Skin epidermis (tissue), 12 donors: ENCODE measurements around the gene RTRAF.
A peak's percentile ranks its signal among the peaks of the same experiment; 100 is the strongest.

Source experiments
- H3K27ac ChIP-seq, 21 experiments: fragments of 200-600 bp; sonication (generic) in 11 of 21; one replicate each; pipeline ENCODE4 v1.5.0; 2020; ENCODE audit warnings: mild to moderate bottlenecking in 3 of 21, inconsistent platforms in 2 of 21, moderate library complexity in 2 of 21
- H3K4me3 ChIP-seq, 7 experiments: fragments of 200-600 bp; sonication (generic) in 2 of 7; one replicate each; pipeline ENCODE4 v1.5.0; 2020; ENCODE audit warnings: inconsistent platforms in 2 of 7, mild to moderate bottlenecking in 2 of 7, moderate library complexity in 1 of 7

The RTRAF gene

GRCh38 chr14:52015411-52016030 is 26.2 kb downstream of the RTRAF start:
- H3K4me3 ChIP-seq = no peak overlapping the region
- peak overlapping the region in 1 of 21 experiments; percentile 4 for H3K27ac ChIP-seq

GRCh38 chr14:52018252-52018651 is 28.9 kb downstream of the RTRAF start:
- no peak overlapping the region for H3K4me3 ChIP-seq
- H3K27ac ChIP-seq = no peak overlapping the region

- no peak overlapping the region for H3K4me3 ChIP-seq
- no peak overlapping the region for H3K27ac ChIP-seq
Measured at GRCh38 chr14:52018970-52019369, 29.6 kb downstream of the RTRAF start.

DNA sequence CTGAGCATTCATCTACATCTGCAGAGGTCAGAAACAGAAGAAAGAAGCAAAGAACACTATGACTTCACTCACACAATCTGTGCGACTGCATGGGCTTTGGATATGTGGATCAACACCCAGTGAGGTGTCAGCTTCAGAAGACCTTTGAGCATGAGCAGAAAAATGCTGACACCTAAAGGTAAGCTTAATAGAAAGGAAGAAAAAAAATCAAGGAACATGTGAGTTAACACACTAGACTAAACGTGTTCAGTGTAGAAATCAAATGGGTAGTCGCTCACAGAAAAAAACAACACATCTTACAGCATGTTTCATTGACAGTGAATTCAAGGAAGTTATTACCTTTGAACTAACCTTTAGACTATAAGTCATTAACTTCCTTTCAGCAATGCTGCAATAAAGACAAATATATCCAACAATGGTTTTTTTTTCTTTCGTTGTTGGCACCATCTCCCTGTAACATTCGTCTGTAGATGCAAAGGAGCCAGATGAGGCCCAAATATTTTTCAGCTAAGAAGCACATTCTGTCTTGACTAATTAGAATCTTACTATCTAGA is 30.9 kb downstream of the RTRAF start:
- H3K27ac ChIP-seq = no peak overlapping the region
- no peak overlapping the region for H3K4me3 ChIP-seq

DNA sequence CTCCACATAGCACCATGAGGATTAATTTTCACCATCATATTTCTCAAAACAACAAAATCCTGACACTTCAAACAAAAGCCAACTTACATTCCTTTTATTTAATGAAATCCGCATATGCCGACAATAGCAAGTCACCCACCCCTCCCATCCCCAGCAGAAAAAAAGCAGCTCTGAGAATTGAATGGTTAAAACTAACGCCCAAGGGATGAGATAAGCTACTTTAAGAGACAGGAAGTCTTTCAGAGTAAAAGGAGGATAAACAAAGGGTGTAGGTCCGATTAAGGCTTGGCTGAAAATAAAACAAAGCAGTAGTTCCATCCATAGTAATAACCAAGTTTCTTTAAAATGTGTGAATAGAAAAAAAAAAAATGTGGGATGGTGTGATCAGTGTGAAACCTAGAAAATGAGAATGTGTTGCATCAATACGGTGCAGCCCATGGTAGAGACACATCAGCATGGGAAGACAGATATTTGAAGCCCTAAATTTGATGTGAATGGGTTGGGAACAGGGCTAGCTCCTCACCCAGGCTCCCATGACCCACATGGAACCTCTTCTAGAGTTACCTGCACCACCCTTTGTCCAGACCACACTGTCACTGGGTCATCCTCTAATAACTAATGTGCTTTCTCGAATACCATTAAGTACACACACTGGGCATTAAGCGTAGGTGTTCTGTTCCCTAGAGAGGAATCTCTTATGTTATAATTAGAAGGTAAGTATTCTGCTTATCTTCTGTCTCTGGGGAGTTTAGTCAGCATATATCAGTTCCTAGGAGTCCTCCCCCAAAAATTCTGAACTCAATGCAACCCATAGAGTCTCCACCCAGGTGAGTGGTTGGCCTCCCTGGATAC is 31.7 kb downstream of the RTRAF start:
- Histone ChIP-seq H3K4me3 (no peak overlapping the region), H3K27ac (peak overlapping the region in 1 of 21 experiments; percentile 31)

GRCh38 chr14:52021957-52022600 is 32.7 kb downstream of the RTRAF start:
- no peak overlapping the region for H3K4me3 ChIP-seq
- peak overlapping the region in 1 of 21 experiments; percentile 30 for H3K27ac ChIP-seq

DNA sequence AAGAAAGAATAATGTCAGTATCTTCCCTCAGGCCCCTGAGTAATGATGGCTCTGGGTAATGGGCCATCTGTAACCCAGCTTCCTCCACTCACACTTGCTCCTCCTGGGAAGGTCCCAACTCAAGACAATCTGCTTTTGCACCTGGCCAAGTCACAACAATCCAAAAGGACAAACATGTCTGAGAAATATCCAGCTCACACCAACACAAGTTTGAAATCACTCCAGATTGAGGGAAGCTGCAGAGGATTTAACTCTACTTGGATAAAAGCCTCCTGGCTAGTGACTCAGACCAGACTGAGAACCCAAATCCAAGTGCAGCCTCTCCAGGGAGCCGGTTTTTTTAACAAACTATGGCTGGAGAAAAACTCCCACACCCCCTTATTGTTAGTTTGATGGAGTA is 34.2 kb downstream of the RTRAF start:
- Histone ChIP-seq H3K4me3 (no peak overlapping the region), H3K27ac (peak overlapping the region in 3 of 21 experiments; percentile 3 to 59 (median 17))

DNA sequence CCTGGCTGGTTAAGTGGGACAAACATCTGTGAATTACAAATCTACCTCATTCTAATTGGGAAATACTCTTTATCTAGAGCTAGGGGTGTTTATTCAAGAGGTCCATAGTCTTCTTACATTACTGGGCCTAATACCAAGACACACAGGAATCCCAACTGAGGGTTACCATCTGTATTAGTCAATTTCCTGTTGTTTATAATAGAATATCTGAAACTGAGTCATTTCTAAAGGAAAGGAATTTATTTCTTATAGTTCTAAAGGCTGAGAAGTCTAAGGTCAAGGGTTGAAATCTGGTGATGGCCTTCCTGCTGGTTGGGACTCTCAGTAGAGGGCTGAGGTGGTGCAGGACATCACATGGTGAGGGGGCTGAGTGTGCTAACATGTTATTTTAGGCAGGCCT is 36.0 kb downstream of the RTRAF start:
- peak overlapping the region in 1 of 21 experiments; percentile 46 for H3K27ac ChIP-seq

GRCh38 chr14:52026017-52026660 is 36.8 kb downstream of the RTRAF start:
- peak overlapping the region in 2 of 21 experiments; percentile 18 to 46 for H3K27ac ChIP-seq
- H3K4me3 ChIP-seq = no peak overlapping the region

More for the DNA sequence above, 36.0 kb downstream of the RTRAF start:
- no peak overlapping the region for H3K4me3 ChIP-seq

GRCh38 chr14:52026901-52027300 is 37.6 kb downstream of the RTRAF start:
- peak overlapping the region in 1 of 21 experiments; percentile 21 for H3K27ac ChIP-seq
- H3K4me3 ChIP-seq = no peak overlapping the region

DNA sequence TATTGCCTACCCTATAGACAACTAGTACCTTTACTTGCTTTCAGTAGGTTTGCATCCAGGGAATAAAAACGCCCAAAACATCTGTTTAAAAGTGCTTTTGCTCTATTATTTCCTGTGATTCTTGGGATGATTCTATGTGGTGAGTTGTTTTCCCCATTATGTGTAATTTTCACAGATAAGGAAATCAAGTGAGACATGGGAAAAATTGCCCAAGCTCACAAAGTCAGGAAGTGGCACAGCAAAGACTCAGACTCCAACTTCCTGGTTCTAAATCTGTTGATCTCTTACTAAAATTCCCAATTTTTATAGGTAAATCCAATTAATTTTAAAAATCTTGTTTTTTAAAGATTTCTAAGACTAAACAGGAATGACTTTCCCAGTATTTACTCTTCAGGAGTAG is 40.5 kb downstream of the RTRAF start:
- Histone ChIP-seq H3K27ac (peak overlapping the region in 1 of 21 experiments; percentile 12), H3K4me3 (no peak overlapping the region)

DNA sequence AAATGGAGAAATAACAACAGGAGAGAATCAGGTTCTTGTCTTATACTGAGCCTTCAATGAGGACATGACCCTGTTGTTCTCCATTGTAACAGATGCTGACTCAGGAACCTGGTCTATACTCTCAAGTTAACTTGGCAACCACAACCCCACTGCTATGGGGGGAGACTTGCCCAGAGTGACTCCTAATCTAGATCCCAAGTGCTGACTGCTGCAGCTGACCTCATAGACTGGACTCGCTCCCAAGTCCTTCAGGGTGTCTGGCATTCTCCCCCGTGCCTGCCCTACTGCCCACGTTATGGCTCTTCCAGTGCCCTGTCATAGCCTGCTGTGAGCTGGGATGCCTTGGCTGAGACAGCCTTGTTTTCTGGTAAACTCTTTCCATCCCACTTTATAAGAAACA is 42.4 kb downstream of the RTRAF start:
- Histone ChIP-seq H3K4me3 (no peak overlapping the region), H3K27ac (peak overlapping the region in 7 of 21 experiments; percentile 17 to 80 (median 60))

DNA sequence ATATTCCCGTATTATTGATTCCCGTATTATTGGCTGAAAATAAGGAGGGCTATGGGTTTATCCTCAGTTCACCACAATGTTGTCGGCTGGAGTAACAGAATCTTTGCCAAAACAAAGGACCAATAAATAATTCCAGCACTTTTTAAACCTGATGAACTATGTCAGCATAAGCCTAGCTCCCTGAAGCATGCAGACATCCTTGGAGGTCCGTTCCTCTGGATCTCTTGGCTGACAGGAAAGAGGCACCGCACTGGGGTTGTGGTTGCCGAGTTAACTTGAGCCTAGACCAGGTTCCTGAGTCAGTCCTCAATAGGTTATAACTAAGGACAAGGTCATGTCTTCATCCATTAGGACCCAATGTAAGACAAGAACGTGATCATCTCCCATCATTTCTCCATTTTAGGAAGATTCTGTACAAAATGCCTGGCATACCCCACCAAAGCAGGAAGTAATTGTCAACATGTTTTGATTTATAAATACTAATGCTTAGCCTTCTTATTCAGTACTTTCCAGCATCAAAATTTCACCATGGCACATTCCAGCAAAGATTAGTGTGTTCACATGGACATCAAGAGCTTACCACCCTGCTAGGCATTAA is 43.0 kb downstream of the RTRAF start:
- Histone ChIP-seq H3K4me3 (no peak overlapping the region), H3K27ac (peak overlapping the region in 10 of 21 experiments; percentile 4 to 80 (median 53))

DNA sequence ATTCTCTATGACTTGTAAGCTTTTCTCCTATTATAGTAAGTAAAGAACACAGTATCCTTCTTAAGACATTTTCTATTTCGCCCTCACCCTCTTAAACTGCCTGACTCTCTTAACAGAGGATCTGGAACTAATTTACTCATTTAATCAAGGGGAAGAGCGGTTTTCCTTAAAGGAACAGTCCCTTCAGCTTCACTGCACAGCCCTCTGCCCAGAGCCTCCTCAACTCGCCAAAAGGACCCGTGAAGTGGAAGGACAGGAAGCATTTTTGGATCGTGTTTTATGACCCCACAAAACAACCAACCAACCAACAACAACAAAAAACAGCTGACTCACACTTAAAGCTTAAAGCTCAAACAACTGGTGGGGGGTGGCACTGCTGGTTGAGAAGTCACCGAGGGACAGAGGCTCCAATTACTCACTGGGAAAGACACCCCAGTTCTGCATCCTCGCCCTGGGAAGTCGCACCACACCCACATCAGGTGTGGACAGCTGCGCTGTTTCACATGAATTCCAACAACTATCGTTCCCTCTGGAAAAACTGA is 43.8 kb downstream of the RTRAF start:
- peak overlapping the region in 11 of 21 experiments; percentile 3 to 80 (median 54) for H3K27ac ChIP-seq

GRCh38 chr14:52039124-52039815 is 49.9 kb downstream of the RTRAF start:
- Histone ChIP-seq H3K27ac (no peak overlapping the region), H3K4me3 (no peak overlapping the region)

More for the DNA sequence above, 43.8 kb downstream of the RTRAF start:
- no peak overlapping the region for H3K4me3 ChIP-seq

DNA sequence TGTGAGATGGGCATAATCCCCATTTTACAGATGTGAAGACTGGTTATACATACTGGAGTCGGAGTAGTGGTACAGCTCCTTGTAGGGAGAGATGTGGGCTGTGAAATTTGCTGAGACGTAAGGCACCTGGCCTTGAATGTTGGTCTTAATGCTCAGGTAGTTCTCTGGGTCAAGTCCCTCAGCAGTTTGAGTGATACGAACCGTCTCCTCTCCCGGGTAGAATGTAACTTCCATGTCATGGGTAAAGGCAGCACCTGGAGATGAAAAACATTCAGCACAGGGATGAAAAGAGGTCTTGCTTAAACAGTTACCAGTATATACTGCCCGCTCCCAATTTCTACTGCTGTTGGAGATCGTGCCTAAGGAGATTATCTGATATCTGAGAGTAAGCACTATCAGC is 51.3 kb downstream of the RTRAF start:
- no peak overlapping the region for H3K4me3 ChIP-seq
- no peak overlapping the region for H3K27ac ChIP-seq

GRCh38 chr14:52042371-52043289 is 53.3 kb downstream of the RTRAF start:
- H3K4me3 ChIP-seq = no peak overlapping the region
- H3K27ac ChIP-seq = peak overlapping the region in 3 of 21 experiments; percentile 20 to 21 (median 20)
